SH-SY5Y (cell line): ENCODE measurements around the gene PADI2.

Experiments used
- GATA2 ChIP-seq: IDR thresholded peaks from 2 replicates; pipeline ENCODE4 v1.6.1; 2011; ENCODE audit warnings: mild to moderate bottlenecking, low read depth, low read length
- GATA3 ChIP-seq: IDR thresholded peaks from 2 replicates; pipeline ENCODE4 v1.6.1; 2011; ENCODE audit warnings: low read depth, mild to moderate bottlenecking, low read length, moderate library complexity

DNA sequence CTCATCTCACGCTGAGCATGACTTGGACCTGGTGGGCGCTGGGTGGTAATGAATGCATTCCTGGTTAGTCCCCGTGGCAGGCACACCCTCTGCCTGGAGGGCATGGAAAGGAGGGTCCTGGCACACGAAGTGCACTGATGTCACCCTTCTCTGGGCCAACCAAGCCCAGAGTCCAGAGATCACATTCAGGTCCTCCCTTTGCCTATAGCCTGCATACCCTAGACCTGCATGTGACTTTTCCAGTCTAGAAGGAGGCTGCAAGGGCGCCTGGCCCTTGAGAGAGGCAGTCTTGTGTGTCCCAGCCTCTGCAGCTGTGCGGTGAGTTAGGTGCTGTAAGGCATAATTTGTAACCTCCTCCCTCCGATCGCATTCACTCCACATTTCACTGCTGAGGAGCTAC is 22.1 kb downstream of the PADI2 start:
- TF ChIP-seq GATA3 (no peak), GATA2 (no peak)
